Skin epidermis (tissue), 12 donors: ENCODE results near the gene CENPC.
"Not testable (repeated sequence)": the region's sequence is repeated elsewhere in the genome, so short reads cannot be mapped to it uniquely, and the experiment has no call there.

ENCODE experiments used
- H3K27ac ChIP-seq, 21 experiments: fragments of 200-600 bp; sonication (generic) in 11 of 21; one replicate each; pipeline ENCODE4 v1.5.0; 2020; ENCODE audit warnings: mild to moderate bottlenecking in 3 of 21, inconsistent platforms in 2 of 21, moderate library complexity in 2 of 21
- H3K4me3 ChIP-seq, 7 experiments: fragments of 200-600 bp; sonication (generic) in 2 of 7; one replicate each; pipeline ENCODE4 v1.5.0; 2020; ENCODE audit warnings: inconsistent platforms in 2 of 7, mild to moderate bottlenecking in 2 of 7, moderate library complexity in 1 of 7

CENPC gene

GRCh38 chr4:67552146-67552792 lies 7.0 kb upstream of the CENPC start:
- H3K27ac ChIP-seq, H3K4me3 ChIP-seq: not testable (repeated sequence)

- H3K27ac ChIP-seq, result no peak overlapping the region
These were observed 5.6 kb upstream of the CENPC start for GRCh38 chr4:67550857-67551256.

GRCh38 chr4:67550451-67550850 lies 5.1 kb upstream of the CENPC start:
- Histone ChIP-seq H3K27ac (no peak overlapping the region), H3K4me3 (no peak overlapping the region)

More at GRCh38 chr4:67550857-67551256, 5.6 kb upstream of the CENPC start:
- no peak overlapping the region for H3K4me3 ChIP-seq

- Histone ChIP-seq H3K27ac (no peak overlapping the region), H3K4me3 (no peak overlapping the region)
These were observed 3.8 kb upstream of the CENPC start for GRCh38 chr4:67549123-67549522.

- Histone ChIP-seq H3K4me3 (no peak overlapping the region), H3K27ac (no peak overlapping the region)
These were observed 1.7 kb upstream of the CENPC start for GRCh38 chr4:67546971-67547370.

- Histone ChIP-seq H3K4me3 (peak overlapping the region; percentile 55 to 89 (median 72)), H3K27ac (peak overlapping the region in 12 of 21 experiments; percentile 77 to 95 (median 92))
These were observed 677 bp upstream of the CENPC start for GRCh38 chr4:67546004-67546356.

- Histone ChIP-seq H3K27ac (no peak overlapping the region), H3K4me3 (no peak overlapping the region)
These were observed 3.2 kb downstream of the CENPC start for GRCh38 chr4:67542076-67542475.

- H3K27ac ChIP-seq, result no peak overlapping the region
These were observed 5.5 kb downstream of the CENPC start for GRCh38 chr4:67539830-67540229.

GRCh38 chr4:67535280-67535840 lies 9.9 kb downstream of the CENPC start:
- no peak overlapping the region for H3K4me3 ChIP-seq

More at GRCh38 chr4:67539830-67540229, 5.5 kb downstream of the CENPC start:
- H3K4me3 ChIP-seq, result no peak overlapping the region

GRCh38 chr4:67533112-67533511 lies 12.2 kb downstream of the CENPC start:
- no peak overlapping the region for H3K4me3 ChIP-seq
- H3K27ac ChIP-seq, result no peak overlapping the region

More at GRCh38 chr4:67535280-67535840, 9.9 kb downstream of the CENPC start:
- H3K27ac ChIP-seq, result peak overlapping the region in 1 of 21 experiments; percentile 13

GRCh38 chr4:67532397-67532796 lies 12.9 kb downstream of the CENPC start:
- not testable (repeated sequence) for H3K4me3 ChIP-seq, H3K27ac ChIP-seq

GRCh38 chr4:67531379-67531962 lies 13.8 kb downstream of the CENPC start:
- H3K27ac ChIP-seq, result no peak overlapping the region
- H3K4me3 ChIP-seq, result no peak overlapping the region

GRCh38 chr4:67524140-67524539 lies 21.2 kb downstream of the CENPC start:
- H3K4me3 ChIP-seq, H3K27ac ChIP-seq: not testable (repeated sequence)

- no peak overlapping the region for H3K4me3 ChIP-seq
- H3K27ac ChIP-seq, result no peak overlapping the region
These were observed 22.2 kb downstream of the CENPC start for GRCh38 chr4:67522851-67523671.

GRCh38 chr4:67522230-67522629 lies 23.1 kb downstream of the CENPC start:
- no peak overlapping the region for H3K27ac ChIP-seq

GRCh38 chr4:67521506-67521905 lies 23.8 kb downstream of the CENPC start:
- no peak overlapping the region for H3K27ac ChIP-seq
- H3K4me3 ChIP-seq, result no peak overlapping the region

More at GRCh38 chr4:67522230-67522629, 23.1 kb downstream of the CENPC start:
- H3K4me3 ChIP-seq, result no peak overlapping the region

- no peak overlapping the region for H3K4me3 ChIP-seq
- H3K27ac ChIP-seq, result no peak overlapping the region
These were observed 25.2 kb downstream of the CENPC start for GRCh38 chr4:67520141-67520540.

- H3K27ac ChIP-seq, result no peak overlapping the region
- no peak overlapping the region for H3K4me3 ChIP-seq
These were observed 32.8 kb downstream of the CENPC start for GRCh38 chr4:67512501-67512900.

- Histone ChIP-seq H3K27ac (no peak overlapping the region), H3K4me3 (no peak overlapping the region)
These were observed 44.9 kb downstream of the CENPC start for GRCh38 chr4:67500373-67500772.

- Histone ChIP-seq H3K4me3 (no peak overlapping the region), H3K27ac (no peak overlapping the region)
These were observed 45.5 kb downstream of the CENPC start for GRCh38 chr4:67499799-67500198.
